ENCODE data around the gene PRPF19.

The PRPF19 gene

DNA sequence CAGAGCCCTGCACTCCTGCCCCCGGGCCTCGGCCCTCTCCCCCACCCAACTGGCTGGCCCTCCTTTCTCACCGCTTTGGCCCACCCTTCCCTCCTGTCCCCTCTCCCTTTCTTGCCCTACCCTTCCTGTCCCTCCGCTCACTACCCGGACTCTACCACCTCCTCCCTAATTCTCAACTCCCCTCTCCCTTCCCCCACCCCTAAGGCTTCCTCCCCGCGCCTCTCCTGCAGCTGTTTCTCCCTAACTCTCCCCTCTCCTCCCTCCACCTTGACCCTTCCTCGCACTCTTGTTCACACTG lies 45.2 kb upstream of the PRPF19 start:
- TF ChIP-seq, protein P1, sequence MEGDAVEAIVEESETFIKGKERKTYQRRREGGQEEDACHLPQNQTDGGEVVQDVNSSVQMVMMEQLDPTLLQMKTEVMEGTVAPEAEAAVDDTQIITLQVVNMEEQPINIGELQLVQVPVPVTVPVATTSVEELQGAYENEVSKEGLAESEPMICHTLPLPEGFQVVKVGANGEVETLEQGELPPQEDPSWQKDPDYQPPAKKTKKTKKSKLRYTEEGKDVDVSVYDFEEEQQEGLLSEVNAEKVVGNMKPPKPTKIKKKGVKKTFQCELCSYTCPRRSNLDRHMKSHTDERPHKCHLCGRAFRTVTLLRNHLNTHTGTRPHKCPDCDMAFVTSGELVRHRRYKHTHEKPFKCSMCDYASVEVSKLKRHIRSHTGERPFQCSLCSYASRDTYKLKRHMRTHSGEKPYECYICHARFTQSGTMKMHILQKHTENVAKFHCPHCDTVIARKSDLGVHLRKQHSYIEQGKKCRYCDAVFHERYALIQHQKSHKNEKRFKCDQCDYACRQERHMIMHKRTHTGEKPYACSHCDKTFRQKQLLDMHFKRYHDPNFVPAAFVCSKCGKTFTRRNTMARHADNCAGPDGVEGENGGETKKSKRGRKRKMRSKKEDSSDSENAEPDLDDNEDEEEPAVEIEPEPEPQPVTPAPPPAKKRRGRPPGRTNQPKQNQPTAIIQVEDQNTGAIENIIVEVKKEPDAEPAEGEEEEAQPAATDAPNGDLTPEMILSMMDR (conservative IDR thresholded peaks at IDR 0.05; ENCODE audit: low read depth), result no peak
- no peak for DNase-seq (ENCODE audit: low spot score)
- CTCF ChIA-PET, result no interaction called here
- POLR2A ChIA-PET (ENCODE audit: low non-redundant PET), result no interaction called here
- H3K27ac ChIP-seq, result no peak overlapping the region

DNA sequence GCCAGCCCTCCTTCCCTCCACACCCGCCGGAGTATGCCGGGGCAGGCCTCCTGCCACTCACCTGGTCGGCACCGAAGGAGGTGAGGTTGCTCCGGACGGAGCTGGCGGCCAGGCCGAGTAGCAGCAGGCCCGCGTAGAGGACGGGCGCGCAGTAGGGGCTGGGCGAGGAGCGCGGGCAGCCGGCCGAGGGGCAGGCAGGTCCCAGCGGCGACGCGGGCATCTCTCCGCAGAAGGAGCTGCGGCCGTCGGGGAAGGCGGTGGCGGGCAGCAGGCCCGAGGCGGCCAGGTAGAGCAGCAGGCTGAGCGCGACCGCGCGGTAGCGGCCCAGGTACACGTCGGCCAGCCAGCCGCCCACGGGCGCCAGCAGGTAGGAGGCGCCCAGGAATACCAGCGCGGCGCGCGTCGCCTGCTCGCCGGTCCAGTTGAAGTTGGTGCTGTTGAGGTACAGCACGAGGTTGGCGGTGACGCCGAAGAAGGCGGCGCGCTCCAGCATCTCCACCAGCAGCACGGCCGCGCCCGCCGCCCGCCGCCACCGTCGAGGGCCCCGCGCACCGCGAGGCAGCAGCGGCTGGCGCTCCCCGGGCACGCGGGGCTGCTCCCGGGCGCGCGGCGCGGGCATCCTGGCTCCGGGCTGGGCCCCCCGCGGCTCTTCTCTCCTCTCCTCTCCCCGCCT lies 44.7 kb upstream of the PRPF19 start:
- ChIA-PET CTCF (interaction anchor here (0.6 kb wide), 1 partner anchor 178 kb away, joined by 4 read pairs; no protein-coding TSS in a partner anchor), POLR2A (ENCODE audit: low non-redundant PET) (no interaction called here)
- H3K27ac ChIP-seq, result no peak overlapping the region
- TF ChIP-seq, protein P1 (conservative IDR thresholded peaks at IDR 0.05; ENCODE audit: low read depth), result no peak
- no peak for DNase-seq (ENCODE audit: low spot score)

DNA sequence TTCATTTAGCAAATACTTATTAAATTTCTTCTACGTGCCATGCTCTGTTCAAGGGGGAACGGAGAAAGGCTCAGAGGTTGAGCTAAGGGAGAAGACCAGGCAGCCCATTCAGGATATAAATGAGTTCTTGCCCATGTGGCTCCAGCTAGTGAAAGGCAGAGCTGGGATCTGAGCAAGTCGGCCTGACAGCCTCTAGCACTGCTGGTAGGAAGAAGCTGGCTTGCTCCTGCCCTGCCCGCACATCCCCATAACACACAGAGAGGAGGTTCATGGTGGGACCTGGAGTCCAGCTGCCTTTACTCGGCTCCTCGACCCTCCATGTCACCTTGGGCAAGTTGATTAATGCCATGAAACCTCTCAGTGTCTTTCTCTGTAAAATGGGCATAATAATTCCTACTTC lies 43.6 kb upstream of the PRPF19 start:
- DNase-seq (ENCODE audit: low spot score), result no peak
- H3K27ac ChIP-seq, result no peak overlapping the region
- ChIA-PET CTCF (interaction anchor here (0.6 kb wide), 1 partner anchor 124 kb away, joined by 3 read pairs; no protein-coding TSS in a partner anchor), POLR2A (ENCODE audit: low non-redundant PET) (no interaction called here)
- TF ChIP-seq, protein P1 (conservative IDR thresholded peaks at IDR 0.05; ENCODE audit: low read depth), result no peak

DNA sequence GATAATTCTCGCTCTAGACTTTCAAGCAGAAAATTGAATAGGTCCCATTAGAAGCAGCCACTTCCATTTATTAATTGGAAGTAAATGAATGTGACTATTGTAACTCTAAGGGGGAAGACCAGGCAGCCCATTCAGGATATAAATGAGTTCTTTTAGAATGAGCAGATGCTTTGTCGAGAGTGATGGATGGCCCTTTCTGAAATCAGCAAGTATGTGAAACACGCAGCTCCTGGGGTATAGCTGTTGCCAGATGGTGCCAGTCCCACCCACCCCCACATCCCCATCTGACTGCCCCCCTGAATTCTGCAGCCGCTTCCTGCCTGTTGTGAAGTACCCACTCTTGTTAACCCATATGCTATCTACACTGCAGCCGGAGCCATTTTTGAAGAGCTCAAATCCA lies 41.9 kb upstream of the PRPF19 start:
- ChIA-PET POLR2A (ENCODE audit: low non-redundant PET) (no interaction called here), CTCF (interaction anchor here (0.6 to 0.7 kb wide), 2 partner anchors 23 to 285 kb away, joined by 3 to 4 read pairs; no protein-coding TSS in a partner anchor)
- no peak overlapping the region for H3K27ac ChIP-seq
- DNase-seq (ENCODE audit: low spot score), result no peak
- TF ChIP-seq, protein P1 (conservative IDR thresholded peaks at IDR 0.05; ENCODE audit: low read depth), result no peak

DNA sequence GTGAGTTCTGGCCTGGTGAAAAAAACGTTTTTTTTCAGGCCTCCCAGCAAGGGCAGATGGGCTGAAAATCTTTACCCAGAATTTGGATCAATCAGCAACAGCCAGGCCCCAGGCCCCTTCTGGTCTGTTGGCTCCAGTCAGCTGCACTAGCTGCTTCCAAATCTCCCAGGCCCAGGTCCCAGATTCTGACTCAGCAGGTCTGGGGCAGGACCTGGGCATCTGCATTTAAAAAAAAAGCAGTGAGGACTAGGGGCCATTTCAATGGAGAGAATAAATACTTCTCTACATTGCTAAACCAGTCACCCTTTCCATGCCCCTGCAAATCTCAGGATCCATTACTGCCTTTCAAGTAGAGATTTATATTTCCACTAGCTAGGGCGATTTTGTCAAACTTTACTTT lies 41.3 kb upstream of the PRPF19 start:
- POLR2A ChIA-PET (ENCODE audit: low non-redundant PET), result no interaction called here
- no peak for DNase-seq (ENCODE audit: low spot score)
- H3K27ac ChIP-seq, result no peak overlapping the region
- TF ChIP-seq, protein P1 (conservative IDR thresholded peaks at IDR 0.05; ENCODE audit: low read depth), result no peak
- CTCF ChIA-PET, result interaction anchor here (0.6 to 0.7 kb wide), 4 partner anchors 23 to 284 kb away, joined by 3 to 4 read pairs (median 4); no protein-coding TSS in a partner anchor

DNA sequence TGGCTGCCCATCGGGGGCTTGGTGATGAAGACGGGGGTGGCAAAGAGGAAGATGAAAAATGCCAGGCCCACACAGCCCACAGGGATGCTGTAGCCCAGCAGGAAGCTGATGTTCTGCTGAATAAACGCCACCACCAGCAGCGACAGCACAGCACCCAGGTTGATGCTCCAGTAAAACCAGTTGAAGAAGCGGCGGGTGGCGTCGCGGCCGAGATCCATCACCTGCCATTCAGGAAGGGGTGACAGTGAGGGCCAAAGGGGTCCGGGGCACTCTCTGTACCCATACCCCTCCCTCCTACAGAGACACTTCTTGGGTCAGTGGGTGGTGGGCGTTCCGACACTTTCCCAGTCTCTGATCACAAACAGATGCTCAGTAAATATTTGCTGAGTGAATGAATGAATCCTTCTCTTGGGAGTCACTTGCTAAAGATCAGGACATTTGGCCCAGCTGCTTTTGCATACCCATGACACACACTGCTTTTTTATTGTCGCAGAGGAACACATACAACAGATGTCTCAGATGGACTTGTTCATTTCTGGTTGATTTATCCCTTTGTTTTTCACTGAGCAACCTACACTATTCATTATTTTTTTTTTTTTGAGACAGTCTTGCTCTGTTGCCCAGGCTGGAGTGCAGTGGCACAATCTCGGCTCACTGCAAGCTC lies 40.3 kb upstream of the PRPF19 start:
- ChIA-PET POLR2A (ENCODE audit: low non-redundant PET) (no interaction called here), CTCF (interaction anchor here (0.6 kb wide), 1 partner anchor 23 kb away, joined by 4 read pairs; no protein-coding TSS in a partner anchor)
- no peak overlapping the region for H3K27ac ChIP-seq
- DNase-seq (ENCODE audit: low spot score), result no peak
- TF ChIP-seq, protein P1 (conservative IDR thresholded peaks at IDR 0.05; ENCODE audit: low read depth), result no peak

All from RWPE1 (cell line).